GM12891 (cell line): Measurements from ENCODE around the gene ZNF438.

Experiments
- POLR2A ChIP-seq: IDR thresholded peaks from 2 replicates; pipeline ENCODE4 v1.6.1; 2011; ENCODE audit warnings: low read depth, low read length, control low read depth
- POLR2AphosphoS5 ChIP-seq: IDR thresholded peaks from 2 replicates; pipeline ENCODE4 v1.6.1; 2011; ENCODE audit warnings: low read depth, low read length, control low read depth
- POU2F2 ChIP-seq: IDR thresholded peaks from 2 replicates; pipeline ENCODE4 v1.6.1; 2011; ENCODE audit warnings: low read depth, mild to moderate bottlenecking, control low read depth, low read length, moderate library complexity
- SPI1 ChIP-seq: IDR thresholded peaks from 2 replicates; pipeline ENCODE4 v1.6.1; 2011; ENCODE audit warnings: low read depth, low read length, control low read depth
- TAF1 ChIP-seq: IDR thresholded peaks from 2 replicates; pipeline ENCODE4 v1.6.1; 2011; ENCODE audit warnings: low read depth, low read length, control low read depth

DNA sequence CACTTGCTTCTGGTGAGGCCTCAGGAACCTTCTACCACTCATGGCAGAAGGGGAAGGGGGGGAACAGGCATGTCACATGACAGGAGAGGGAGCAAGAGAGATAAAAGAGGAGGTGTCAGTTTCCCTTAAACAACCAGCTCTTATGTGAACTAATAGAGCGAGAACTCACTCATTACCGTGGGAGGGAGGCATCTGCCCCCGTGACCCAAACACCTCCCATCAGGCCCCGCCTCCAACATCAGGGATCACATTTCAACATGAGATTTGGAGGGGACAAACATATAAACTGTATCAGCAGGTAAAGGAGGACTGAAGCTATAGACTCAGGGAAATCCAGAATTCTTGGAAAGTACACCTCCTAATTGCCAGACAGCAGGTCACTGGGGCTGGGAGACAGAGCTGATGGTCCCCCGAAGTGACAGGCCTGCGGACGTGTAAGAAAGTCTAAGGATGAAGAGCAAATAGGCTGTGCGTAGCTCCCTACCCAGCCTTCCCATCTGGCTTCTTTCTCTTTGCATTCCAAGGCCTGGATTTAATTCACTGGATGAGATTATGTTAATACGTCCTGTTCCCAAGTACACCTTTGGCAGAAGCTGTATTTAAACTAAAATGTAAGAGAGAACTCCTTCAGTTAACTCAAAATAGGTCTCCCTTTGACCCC lies 215.4 kb downstream of the ZNF438 start:
- TF ChIP-seq POLR2A, result no peak
- TF ChIP-seq POLR2AphosphoS5, result no peak
- TF ChIP-seq TAF1, result no peak
- TF ChIP-seq POU2F2, result no peak
- TF ChIP-seq SPI1, result no peak
